ENCODE results near the gene ZNF169.

Gene ZNF169

DNA sequence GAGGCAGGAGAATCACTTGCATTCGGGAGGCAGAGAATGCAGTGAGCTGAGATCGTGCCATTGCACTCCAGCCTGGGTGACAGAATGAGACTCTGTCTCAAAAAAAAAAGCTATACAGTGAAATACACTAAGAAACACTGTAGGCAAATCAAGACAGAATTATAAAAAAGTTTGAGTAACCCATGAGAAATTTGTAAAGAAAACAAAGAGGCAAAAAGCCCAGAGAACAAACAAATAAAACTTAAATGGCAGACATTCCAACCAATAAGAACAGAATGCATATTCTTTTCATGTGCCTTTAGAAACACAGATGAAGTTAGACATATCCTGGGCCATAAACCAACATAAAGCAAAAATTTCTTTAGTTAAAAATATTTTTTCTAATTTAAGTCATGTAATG, 30.6 kb downstream of the ZNF169 start:
- no peaks in the 10 kb centered on the region for H3K27me3 ChIP-seq (ENCODE audit: insufficient read depth, low read length)
- no peaks in the 10 kb centered on the region for H3K79me2 ChIP-seq (ENCODE audit: insufficient read depth, low read length)
- no peaks in the 10 kb centered on the region for H3K4me1 ChIP-seq (ENCODE audit: insufficient read depth, low read length, severe bottlenecking)
- no peak overlapping the region for H3K4me2 ChIP-seq (ENCODE audit: low read length)
- no peak overlapping the region for H3K4me3 ChIP-seq (ENCODE audit: low read depth, low read length, poor library complexity, severe bottlenecking)
- H3K36me3 ChIP-seq (ENCODE audit: insufficient read depth, low read length): peaks cover 64% of the 10 kb centered on the region
- H2AFZ ChIP-seq (ENCODE audit: low read length): no peak overlapping the region
- no peak overlapping the region for H3K9ac ChIP-seq (ENCODE audit: low read length)
- no peak for TF ChIP-seq EZH2 (IDR thresholded peaks at IDR 0.05; ENCODE audit: borderline replicate concordance, low read length)
- TF ChIP-seq, protein P1, sequence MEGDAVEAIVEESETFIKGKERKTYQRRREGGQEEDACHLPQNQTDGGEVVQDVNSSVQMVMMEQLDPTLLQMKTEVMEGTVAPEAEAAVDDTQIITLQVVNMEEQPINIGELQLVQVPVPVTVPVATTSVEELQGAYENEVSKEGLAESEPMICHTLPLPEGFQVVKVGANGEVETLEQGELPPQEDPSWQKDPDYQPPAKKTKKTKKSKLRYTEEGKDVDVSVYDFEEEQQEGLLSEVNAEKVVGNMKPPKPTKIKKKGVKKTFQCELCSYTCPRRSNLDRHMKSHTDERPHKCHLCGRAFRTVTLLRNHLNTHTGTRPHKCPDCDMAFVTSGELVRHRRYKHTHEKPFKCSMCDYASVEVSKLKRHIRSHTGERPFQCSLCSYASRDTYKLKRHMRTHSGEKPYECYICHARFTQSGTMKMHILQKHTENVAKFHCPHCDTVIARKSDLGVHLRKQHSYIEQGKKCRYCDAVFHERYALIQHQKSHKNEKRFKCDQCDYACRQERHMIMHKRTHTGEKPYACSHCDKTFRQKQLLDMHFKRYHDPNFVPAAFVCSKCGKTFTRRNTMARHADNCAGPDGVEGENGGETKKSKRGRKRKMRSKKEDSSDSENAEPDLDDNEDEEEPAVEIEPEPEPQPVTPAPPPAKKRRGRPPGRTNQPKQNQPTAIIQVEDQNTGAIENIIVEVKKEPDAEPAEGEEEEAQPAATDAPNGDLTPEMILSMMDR (IDR thresholded peaks at IDR 0.05; ENCODE audit: low read length): no peak
- H3K9me2 ChIP-seq (ENCODE audit: low read depth, low read length): no peaks in the 10 kb centered on the region
- H3K27ac ChIP-seq (ENCODE audit: low read depth, low read length, poor library complexity, severe bottlenecking): no peak overlapping the region
- no peaks in the 10 kb centered on the region for H3F3A ChIP-seq (ENCODE audit: insufficient read depth, low read length)
- no peaks in the 10 kb centered on the region for H4K20me1 ChIP-seq (ENCODE audit: insufficient read depth, low read length)
- H3K9me3 ChIP-seq (ENCODE audit: low read length): 0 out of 2 replicates have a peak, but pooled peaks cover 2% of the 10 kb centered on the region

GRCh38 chr9:94298949-94299599, 40.0 kb downstream of the ZNF169 start:
- Histone ChIP-seq H3K4me1 (ENCODE audit: insufficient read depth, low read length, severe bottlenecking) (no peaks in the 10 kb centered on the region), H3K36me3 (ENCODE audit: insufficient read depth, low read length) (peaks cover 16% of the 10 kb centered on the region), H3K4me3 (ENCODE audit: low read depth, low read length, poor library complexity, severe bottlenecking) (no peak overlapping the region), H3K9me2 (ENCODE audit: low read depth, low read length) (no peaks in the 10 kb centered on the region), H3K9me3 (ENCODE audit: low read length) (no peaks in the 10 kb centered on the region), H3K27ac (ENCODE audit: low read depth, low read length, poor library complexity, severe bottlenecking) (no peak overlapping the region), H2AFZ (ENCODE audit: low read length) (no peak overlapping the region), H3K79me2 (ENCODE audit: insufficient read depth, low read length) (no peaks in the 10 kb centered on the region), H3K9ac (ENCODE audit: low read length) (no peak overlapping the region), H3F3A (ENCODE audit: insufficient read depth, low read length) (no peaks in the 10 kb centered on the region), H3K4me2 (ENCODE audit: low read length) (no peak overlapping the region), H4K20me1 (ENCODE audit: insufficient read depth, low read length) (no peaks in the 10 kb centered on the region), H3K27me3 (ENCODE audit: insufficient read depth, low read length) (no peaks in the 10 kb centered on the region)
- TF ChIP-seq, protein P1 (IDR thresholded peaks at IDR 0.05; ENCODE audit: low read length): no peak
- no peak for TF ChIP-seq EZH2 (IDR thresholded peaks at IDR 0.05; ENCODE audit: borderline replicate concordance, low read length)

DNA sequence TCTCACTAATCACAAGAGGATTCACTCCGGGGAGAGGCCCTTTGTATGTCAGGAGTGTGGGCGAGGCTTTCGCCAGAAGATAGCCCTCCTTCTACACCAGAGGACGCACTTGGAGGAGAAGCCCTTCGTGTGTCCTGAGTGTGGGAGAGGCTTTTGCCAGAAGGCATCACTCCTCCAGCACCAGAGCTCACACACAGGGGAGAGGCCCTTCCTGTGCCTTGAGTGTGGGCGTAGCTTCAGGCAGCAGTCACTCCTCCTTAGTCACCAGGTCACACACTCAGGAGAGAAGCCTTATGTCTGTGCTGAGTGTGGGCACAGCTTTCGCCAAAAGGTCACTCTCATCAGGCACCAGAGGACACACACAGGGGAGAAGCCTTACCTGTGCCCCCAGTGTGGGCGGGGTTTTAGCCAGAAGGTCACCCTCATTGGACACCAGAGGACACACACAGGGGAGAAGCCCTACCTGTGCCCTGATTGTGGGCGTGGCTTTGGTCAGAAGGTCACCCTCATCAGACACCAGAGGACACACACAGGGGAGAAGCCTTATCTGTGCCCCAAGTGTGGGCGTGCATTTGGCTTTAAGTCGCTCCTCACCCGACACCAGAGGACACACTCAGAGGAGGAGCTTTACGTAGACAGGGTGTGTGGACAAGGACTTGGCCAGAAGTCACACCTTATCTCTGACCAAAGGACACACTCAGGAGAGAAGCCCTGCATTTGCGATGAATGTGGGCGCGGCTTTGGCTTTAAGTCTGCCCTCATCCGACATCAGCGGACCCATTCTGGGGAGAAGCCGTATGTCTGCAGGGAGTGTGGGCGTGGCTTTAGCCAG, 41.6 kb downstream of the ZNF169 start:
- no peaks in the 10 kb centered on the region for H3K9me3 ChIP-seq (ENCODE audit: low read length)
- H2AFZ ChIP-seq (ENCODE audit: low read length): no peak overlapping the region
- no peaks in the 10 kb centered on the region for H4K20me1 ChIP-seq (ENCODE audit: insufficient read depth, low read length)
- H3F3A ChIP-seq (ENCODE audit: insufficient read depth, low read length): no peaks in the 10 kb centered on the region
- no peaks in the 10 kb centered on the region for H3K9me2 ChIP-seq (ENCODE audit: low read depth, low read length)
- H3K4me3 ChIP-seq (ENCODE audit: low read depth, low read length, poor library complexity, severe bottlenecking): no peak overlapping the region
- H3K36me3 ChIP-seq (ENCODE audit: insufficient read depth, low read length): peaks cover 6% of the 10 kb centered on the region
- no peaks in the 10 kb centered on the region for H3K79me2 ChIP-seq (ENCODE audit: insufficient read depth, low read length)
- no peak overlapping the region for H3K9ac ChIP-seq (ENCODE audit: low read length)
- H3K4me2 ChIP-seq (ENCODE audit: low read length): no peak overlapping the region
- H3K4me1 ChIP-seq (ENCODE audit: insufficient read depth, low read length, severe bottlenecking): no peaks in the 10 kb centered on the region
- no peaks in the 10 kb centered on the region for H3K27me3 ChIP-seq (ENCODE audit: insufficient read depth, low read length)
- TF ChIP-seq EZH2 (IDR thresholded peaks at IDR 0.05; ENCODE audit: borderline replicate concordance, low read length): no peak
- TF ChIP-seq, protein P1 (IDR thresholded peaks at IDR 0.05; ENCODE audit: low read length): no peak
- H3K27ac ChIP-seq (ENCODE audit: low read depth, low read length, poor library complexity, severe bottlenecking): no peak overlapping the region

Measured in OCI-LY1 (cell line).